SIG-M5 treated with dmso at 0.1 percent for 504 hours (cell line): ENCODE results near the gene ENHO.

Experiments used
- DNase-seq: peaks from one replicate; lab custom pipeline; 2025; ENCODE audit not compliant: unreplicated experiment; lab: John Stamatoyannopoulos, UW

The ENHO gene

GRCh38 chr9:34555936-34556525 is 33.2 kb upstream of the ENHO start:
- DNase-seq = no peak

- no peak for DNase-seq
Measured at GRCh38 chr9:34555500-34555899, 32.7 kb upstream of the ENHO start.

- DNase-seq = no peak
Measured at GRCh38 chr9:34555002-34555348, 32.2 kb upstream of the ENHO start.

GRCh38 chr9:34554211-34555001 is 31.6 kb upstream of the ENHO start:
- DNase-seq = no peak

GRCh38 chr9:34553511-34554021 is 30.8 kb upstream of the ENHO start:
- DNase-seq = no peak

- no peak for DNase-seq
Measured at GRCh38 chr9:34552986-34553385, 30.2 kb upstream of the ENHO start.

- no peak for DNase-seq
Measured at GRCh38 chr9:34552606-34552981, 29.8 kb upstream of the ENHO start.

- DNase-seq = no peak
Measured at GRCh38 chr9:34551751-34552605, 29.2 kb upstream of the ENHO start.

GRCh38 chr9:34550681-34551270 is 28.0 kb upstream of the ENHO start:
- no peak for DNase-seq

GRCh38 chr9:34550016-34550680 is 27.4 kb upstream of the ENHO start:
- no peak for DNase-seq

GRCh38 chr9:34549407-34549732 is 26.6 kb upstream of the ENHO start:
- DNase-seq = no peak

- DNase-seq = no peak
Measured at GRCh38 chr9:34547960-34548611, 25.3 kb upstream of the ENHO start.

- DNase-seq = peak; percentile 46
Measured at GRCh38 chr9:34546834-34547827, 24.3 kb upstream of the ENHO start.

GRCh38 chr9:34546102-34546833 is 23.5 kb upstream of the ENHO start:
- no peak for DNase-seq

GRCh38 chr9:34545497-34545896 is 22.7 kb upstream of the ENHO start:
- DNase-seq = no peak

- DNase-seq = no peak
Measured at GRCh38 chr9:34544035-34544434, 21.2 kb upstream of the ENHO start.

GRCh38 chr9:34541540-34541939 is 18.8 kb upstream of the ENHO start:
- DNase-seq = no peak

- no peak for DNase-seq
Measured at GRCh38 chr9:34540827-34541226, 18.0 kb upstream of the ENHO start.

- DNase-seq = no peak
Measured at GRCh38 chr9:34536685-34537084, 13.9 kb upstream of the ENHO start.
